Gastrocnemius medialis (tissue), 4 donors: ENCODE results near the gene ANTXR1. TPM values are rescaled to one million over a fixed set of nuclear protein-coding genes. Genes with fewer than 3 reads are reported as not detected.

ENCODE experiments used
- ATAC-seq, 2 donors: fragments of 150-250 bp; one replicate each; pipeline ENCODE4 v1.9.1; 2016
- DNase-seq, 2 donors: peaks; one replicate each; pipeline ENCODE4 v3.0.0-alpha.2; 2019
- H3K27ac ChIP-seq, 4 donors: fragments of 200-600 bp; sonication (generic); 1 replicate in 1 of 4; 2 replicates in 3 of 4; pipeline ENCODE4 v1.5.1; 2016 to 2018; ENCODE audit warnings: mild to moderate bottlenecking in 2 of 4, moderate library complexity in 1 of 4
- H3K27me3 ChIP-seq, 3 donors: fragments of 200-600 bp; sonication (generic) in 2 of 3; 1 replicate in 1 of 3; 2 replicates in 2 of 3; pipeline versions ENCODE4 v1.5.1 to v1.6.0; 2016 to 2019; ENCODE audit warnings: mild to moderate bottlenecking in 1 of 3, moderate library complexity in 1 of 3
- H3K36me3 ChIP-seq, 2 donors: fragments of 200-600 bp; sonication (generic) in 1 of 2; one replicate each; pipeline ENCODE4 v1.5.1; 2017 to 2018
- H3K4me1 ChIP-seq, 2 donors: fragments of 200-600 bp; sonication (generic) in 1 of 2; one replicate each; pipeline ENCODE4 v1.5.1; 2016 to 2017; ENCODE audit warnings: mild to moderate bottlenecking in 2 of 2
- H3K4me3 ChIP-seq, 4 donors: fragments of 200-600 bp; sonication (generic) in 3 of 4; 1 replicate in 1 of 4; 2 replicates in 3 of 4; pipeline ENCODE4 v1.5.1; 2016 to 2019; ENCODE audit warnings: mild to moderate bottlenecking in 2 of 4
- H3K9me3 ChIP-seq, 3 donors: fragments of 200-600 bp; sonication (generic) in 2 of 3; 1 replicate in 1 of 3; 2 replicates in 2 of 3; pipeline ENCODE4 v1.5.1; 2016 to 2019
- CTCF ChIP-seq, 5 experiments: fragments of 450-650 bp in 3 of 5; fragments of 200-600 bp in 2 of 5; sonication (generic) in 2 of 5; IDR thresholded peaks in 4 of 5; conservative IDR thresholded peaks in 1 of 5; 1 replicate in 4 of 5; 2 replicates in 1 of 5; pipeline ENCODE4 v1.5.1; 2016 to 2019; ENCODE audit warnings: antibody characterized with exemption in 5 of 5, mild to moderate bottlenecking in 3 of 5, moderate library complexity in 3 of 5
- POLR2A ChIP-seq, 2 donors: fragments of 450-650 bp; IDR thresholded peaks; one replicate each; pipeline ENCODE4 v1.6.1; 2017; ENCODE audit warnings: antibody characterized with exemption in 2 of 2, mild to moderate bottlenecking in 2 of 2, moderate library complexity in 2 of 2
- in situ Hi-C, 4 donors: fragments of 200-750 bp; cut with MboI; loops; one replicate each; pipeline versions ENCODE4 v1.15.0 to v1.8.0; 2017; ENCODE audit warnings: low sequenced_read_pairs in 4 of 4
- intact Hi-C: fragments of 100-400 bp; cut with DNase I; formaldehyde crosslinking; loops from one replicate; pipeline ENCODE4 v1.15.1; 2023; ENCODE audit warnings: low total_unique reads
- total RNA-seq, 4 donors: library from RNA; depleted of rRNA; stranded (reverse); fragments of >200 nt; gene quantifications; one replicate each; pipeline versions ENCODE4 v1.1.0 to v1.2.3, GENCODE V29; 2016

ANTXR1 gene
- total RNA-seq, 4 donors from 2014 or later = 8.0 to 13.6 (median 9.7) TPM

- Histone ChIP-seq H3K27ac (no peak overlapping the region), H3K27me3 (no peaks in the 10 kb centered on the region), H3K4me3 (no peak overlapping the region), H3K9me3 (no peaks in the 10 kb centered on the region), H3K36me3 (no peaks in the 10 kb centered on the region), H3K4me1 (no peaks in the 10 kb centered on the region)
- TF ChIP-seq POLR2A (IDR thresholded peaks at IDR 0.05) (no peak), CTCF (IDR thresholded peaks at IDR 0.05 in 4 of 5, conservative IDR thresholded peaks at IDR 0.05 in 1 of 5) (no peak)
- intact Hi-C loops = no loop called here
- no peak for ATAC-seq
- in situ Hi-C loops = no loop called here
- DNase-seq = no peak
These were observed 228.9 kb downstream of the ANTXR1 start for GRCh38 chr2:69241664-69242514.

- Histone ChIP-seq H3K27me3 (no peaks in the 10 kb centered on the region), H3K4me1 (no peaks in the 10 kb centered on the region), H3K27ac (no peak overlapping the region), H3K4me3 (no peak overlapping the region), H3K36me3 (no peaks in the 10 kb centered on the region), H3K9me3 (no peaks in the 10 kb centered on the region)
- DNase-seq = no peak
- in situ Hi-C loops (no loop called here), intact Hi-C loops (no loop called here)
- no peak for ATAC-seq
- TF ChIP-seq CTCF (IDR thresholded peaks at IDR 0.05 in 4 of 5, conservative IDR thresholded peaks at IDR 0.05 in 1 of 5) (no peak), POLR2A (IDR thresholded peaks at IDR 0.05) (no peak)
These were observed 229.7 kb downstream of the ANTXR1 start for GRCh38 chr2:69242651-69243051.

- Histone ChIP-seq H3K36me3 (no peaks in the 10 kb centered on the region), H3K27ac (no peak overlapping the region), H3K9me3 (no peaks in the 10 kb centered on the region), H3K4me3 (no peak overlapping the region), H3K27me3 (no peaks in the 10 kb centered on the region), H3K4me1 (no peaks in the 10 kb centered on the region)
- in situ Hi-C loops (no loop called here), intact Hi-C loops (no loop called here)
- DNase-seq (no peak), ATAC-seq (no peak)
- TF ChIP-seq CTCF (IDR thresholded peaks at IDR 0.05 in 4 of 5, conservative IDR thresholded peaks at IDR 0.05 in 1 of 5) (no peak), POLR2A (IDR thresholded peaks at IDR 0.05) (no peak)
These were observed 230.7 kb downstream of the ANTXR1 start for GRCh38 chr2:69243652-69244051.

GRCh38 chr2:69244882-69245281 lies 231.9 kb downstream of the ANTXR1 start:
- in situ Hi-C loops = no loop called here
- Histone ChIP-seq H3K4me1 (no peaks in the 10 kb centered on the region), H3K27ac (no peak overlapping the region), H3K36me3 (no peaks in the 10 kb centered on the region), H3K4me3 (no peak overlapping the region), H3K9me3 (no peaks in the 10 kb centered on the region), H3K27me3 (no peaks in the 10 kb centered on the region)
- ATAC-seq (no peak), DNase-seq (no peak)
- no peak for TF ChIP-seq CTCF (IDR thresholded peaks at IDR 0.05 in 4 of 5, conservative IDR thresholded peaks at IDR 0.05 in 1 of 5)
- TF ChIP-seq POLR2A (IDR thresholded peaks at IDR 0.05) = no peak
- intact Hi-C loops = no loop called here
